ENCODE results near the gene EPB41L3. TPM values are rescaled to one million over a fixed set of nuclear protein-coding genes. Genes with fewer than 3 reads are reported as not detected.

Gene EPB41L3
- total RNA-seq, 1 experiment from 2014 or later = 0.34 TPM

- CTCF ChIA-PET = no interaction called here
- no TSS peak for BruUV-seq (replicated peaks)
- intact Hi-C loops (cut with micrococcal nuclease) = no loop called here
Observed at GRCh38 chr18:5388896-5389295, 154.9 kb downstream of the EPB41L3 start.

GRCh38 chr18:5380586-5380985, 163.2 kb downstream of the EPB41L3 start:
- Histone ChIP-seq H3K9me2 (ENCODE audit: insufficient read depth) (no peaks in the 10 kb centered on the region), H4K20me1 (ENCODE audit: insufficient read depth) (no peaks in the 10 kb centered on the region), H3K9ac (ENCODE audit: low read length) (no peak overlapping the region), H3K9me3 (ENCODE audit: control insufficient read depth in 1 of 2, insufficient read depth in 1 of 2, low read depth in 1 of 2, low read length in 2 of 2) (peaks cover 8 to 20% of the 10 kb centered on the region in 2 experiments; a peak in 2 of 4 replicates), H3K4me3 (replicated peaks in 1 of 2; ENCODE audit: low read depth in 1 of 2, low read length in 2 of 2) (no peak overlapping the region), H3K27me3 (ENCODE audit: insufficient read depth, low read length) (no peaks in the 10 kb centered on the region), H3K36me3 (ENCODE audit: control insufficient read depth in 1 of 2, insufficient read depth in 2 of 2, low read length in 2 of 2) (no peaks in the 10 kb centered on the region), H2AFZ (ENCODE audit: low read depth, low read length, poor library complexity, severe bottlenecking) (no peak overlapping the region), H3K4me2 (ENCODE audit: low read length) (no peak overlapping the region), H3K79me2 (ENCODE audit: insufficient read depth, low read length) (no peaks in the 10 kb centered on the region), H3K4me1 (ENCODE audit: control insufficient read depth in 1 of 2, insufficient read depth in 2 of 2, low read length in 2 of 2) (no peaks in the 10 kb centered on the region), H3K27ac (ENCODE audit: low read depth, low read length) (no peak overlapping the region)
- CTCF ChIA-PET = no interaction called here
- BruUV-seq (replicated peaks) = no TSS peak
- RAD21 ChIA-PET (ENCODE audit: low non-redundant PET in 1 of 2, low total read pairs in 2 of 2, uncharacterized antibody in 2 of 2, unreplicated experiment in 2 of 2) = no interaction called here
- DNase-seq (ENCODE audit: low read depth, low spot score) = no peak
- ATAC-seq = no peak
- POLR2A ChIA-PET = no interaction called here
- intact Hi-C loops (cut with micrococcal nuclease) = no loop called here
- TF ChIP-seq SP1 (IDR thresholded peaks at IDR 0.05; ENCODE audit: low read depth) (no peak), CEBPB (IDR thresholded peaks at IDR 0.05; ENCODE audit: low read depth) (no peak), EZH2phosphoT487 (IDR thresholded peaks at IDR 0.05; ENCODE audit: borderline replicate concordance) (no peak), TCF7L2 (IDR thresholded peaks at IDR 0.05; ENCODE audit: borderline replicate concordance, extremely low read depth, insufficient read depth, insufficient read length) (no peak), POLR2AphosphoS5 (IDR thresholded peaks at IDR 0.05; ENCODE audit: low read depth, low read length) (no peak), RAD21 (IDR thresholded peaks at IDR 0.05; ENCODE audit: low read depth) (no peak), REST (IDR thresholded peaks at IDR 0.05; ENCODE audit: low read depth) (no peak), EGR1 (IDR thresholded peaks at IDR 0.05; ENCODE audit: low read depth) (no peak), ZBTB33 (IDR thresholded peaks at IDR 0.05; ENCODE audit: extremely low read depth, insufficient replicate concordance, low read length) (no peak)

More at GRCh38 chr18:5388896-5389295, 154.9 kb downstream of the EPB41L3 start:
- Histone ChIP-seq H3K4me1 (ENCODE audit: control insufficient read depth in 1 of 2, insufficient read depth in 2 of 2, low read length in 2 of 2) (no peaks in the 10 kb centered on the region), H2AFZ (ENCODE audit: low read depth, low read length, poor library complexity, severe bottlenecking) (no peak overlapping the region), H3K27ac (ENCODE audit: low read depth, low read length) (no peak overlapping the region), H4K20me1 (ENCODE audit: insufficient read depth) (no peaks in the 10 kb centered on the region), H3K79me2 (ENCODE audit: insufficient read depth, low read length) (no peaks in the 10 kb centered on the region), H3K36me3 (ENCODE audit: control insufficient read depth in 1 of 2, insufficient read depth in 2 of 2, low read length in 2 of 2) (no peaks in the 10 kb centered on the region), H3K4me3 (replicated peaks in 1 of 2; ENCODE audit: low read depth in 1 of 2, low read length in 2 of 2) (no peak overlapping the region), H3K4me2 (ENCODE audit: low read length) (no peak overlapping the region), H3K27me3 (ENCODE audit: insufficient read depth, low read length) (no peaks in the 10 kb centered on the region), H3K9me3 (ENCODE audit: control insufficient read depth in 1 of 2, insufficient read depth in 1 of 2, low read depth in 1 of 2, low read length in 2 of 2) (peaks cover 4 to 22% of the 10 kb centered on the region in 2 experiments; a peak in 2 of 4 replicates), H3K9me2 (ENCODE audit: insufficient read depth) (no peaks in the 10 kb centered on the region), H3K9ac (ENCODE audit: low read length) (no peak overlapping the region)
- POLR2A ChIA-PET = no interaction called here
- ATAC-seq = no peak
- DNase-seq (ENCODE audit: low read depth, low spot score) = no peak
- no peak for TF ChIP-seq ZNF274 (IDR thresholded peaks at IDR 0.05; ENCODE audit: low read depth, low read length)
- TF ChIP-seq FOSL1 (IDR thresholded peaks at IDR 0.05; ENCODE audit: low read depth) = no peak
- no peak for TF ChIP-seq EZH2phosphoT487 (IDR thresholded peaks at IDR 0.05; ENCODE audit: borderline replicate concordance)
- no peak for TF ChIP-seq EZH2 (IDR thresholded peaks at IDR 0.05)
- TF ChIP-seq SRF (IDR thresholded peaks at IDR 0.05; ENCODE audit: low read depth) = no peak
- no peak for TF ChIP-seq ATF3 (IDR thresholded peaks at IDR 0.05)
- TF ChIP-seq EGR1 (IDR thresholded peaks at IDR 0.05; ENCODE audit: low read depth) = no peak
- no peak for TF ChIP-seq YY1 (IDR thresholded peaks at IDR 0.05; ENCODE audit: extremely low read depth, insufficient replicate concordance, low read depth, low read length)
- TF ChIP-seq SP1 (IDR thresholded peaks at IDR 0.05; ENCODE audit: low read depth) = no peak
- no peak for TF ChIP-seq POLR2A (IDR thresholded peaks at IDR 0.05; ENCODE audit: borderline replicate concordance, extremely low read depth, insufficient read depth, insufficient read length)
- no peak for TF ChIP-seq CEBPB (IDR thresholded peaks at IDR 0.05; ENCODE audit: low read depth)
- no peak for TF ChIP-seq SIN3A (IDR thresholded peaks at IDR 0.05; ENCODE audit: low read depth)
- no peak for TF ChIP-seq POLR2AphosphoS5 (IDR thresholded peaks at IDR 0.05; ENCODE audit: low read depth, low read length)
- TF ChIP-seq RAD21 (IDR thresholded peaks at IDR 0.05; ENCODE audit: low read depth) = no peak
- no peak for TF ChIP-seq TCF7L2 (IDR thresholded peaks at IDR 0.05; ENCODE audit: borderline replicate concordance, extremely low read depth, insufficient read depth, insufficient read length)
- RAD21 ChIA-PET (ENCODE audit: low non-redundant PET in 1 of 2, low total read pairs in 2 of 2, uncharacterized antibody in 2 of 2, unreplicated experiment in 2 of 2) = no interaction called here

Data from HCT116 (cell line).